K562 treated with DMSO at 1 percent for 12 hours (cell line): ENCODE results near the gene CCDC124. TPM values are rescaled to one million over a fixed set of nuclear protein-coding genes. Genes with fewer than 3 reads are reported as not detected.

Source experiments
- total RNA-seq: library from RNA; unstranded; fragments of 300-600 nt; gene quantifications from 2 replicates; pipeline ENCODE4 v1.2.3, GENCODE V29; 2022; ENCODE audit not compliant: insufficient read depth

CCDC124 gene, protein sequence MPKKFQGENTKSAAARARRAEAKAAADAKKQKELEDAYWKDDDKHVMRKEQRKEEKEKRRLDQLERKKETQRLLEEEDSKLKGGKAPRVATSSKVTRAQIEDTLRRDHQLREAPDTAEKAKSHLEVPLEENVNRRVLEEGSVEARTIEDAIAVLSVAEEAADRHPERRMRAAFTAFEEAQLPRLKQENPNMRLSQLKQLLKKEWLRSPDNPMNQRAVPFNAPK
- 99.3 and 108 TPM in 2 replicates for total RNA-seq

DNA sequence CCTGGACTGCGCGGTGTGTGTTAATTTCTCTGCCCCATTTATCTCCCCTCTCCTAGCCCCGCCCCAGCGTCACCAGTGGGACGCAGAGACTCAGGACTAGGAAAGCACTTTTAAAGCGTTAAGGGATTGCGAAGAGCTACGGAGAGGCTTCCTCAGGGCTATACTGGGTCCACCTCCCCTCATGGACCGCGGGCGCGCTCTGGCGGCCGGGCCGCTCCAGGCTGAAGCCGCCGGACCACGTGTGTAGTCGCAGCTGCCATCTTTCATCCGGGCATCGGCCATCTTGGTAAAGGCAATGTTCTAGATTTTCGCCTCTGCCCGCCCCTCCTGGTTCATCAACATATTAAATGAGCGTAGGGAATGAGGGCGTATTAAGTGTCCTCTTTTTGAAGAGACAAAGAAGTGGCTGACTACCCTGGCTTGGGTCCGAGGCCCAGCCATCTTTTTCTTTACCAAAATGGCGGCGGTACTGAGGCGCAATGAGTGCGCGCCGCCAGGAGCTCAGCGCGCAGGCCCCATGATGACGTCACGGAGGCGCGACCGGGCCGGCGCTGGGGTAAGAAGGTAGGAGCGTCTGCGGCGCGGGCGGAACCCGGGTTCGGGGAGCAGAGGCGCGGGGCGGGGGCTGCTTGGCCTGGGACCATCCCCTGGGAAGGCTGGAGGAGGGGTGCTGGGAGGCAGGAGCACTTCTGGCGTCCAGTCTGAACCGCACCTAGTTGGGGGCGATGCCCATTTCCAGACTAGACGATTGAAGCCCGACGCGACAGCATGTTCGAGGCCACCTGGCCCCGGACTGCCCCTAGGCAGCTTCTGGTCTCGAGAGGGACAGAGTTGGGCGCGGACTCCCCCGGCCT is at the start of gene CCDC124:
CCDC124 (plus strand) TSS at position 531 of the 854 bp plus-strand sequence. CDS start 3,406 bp downstream, outside the sequence.

DNA sequence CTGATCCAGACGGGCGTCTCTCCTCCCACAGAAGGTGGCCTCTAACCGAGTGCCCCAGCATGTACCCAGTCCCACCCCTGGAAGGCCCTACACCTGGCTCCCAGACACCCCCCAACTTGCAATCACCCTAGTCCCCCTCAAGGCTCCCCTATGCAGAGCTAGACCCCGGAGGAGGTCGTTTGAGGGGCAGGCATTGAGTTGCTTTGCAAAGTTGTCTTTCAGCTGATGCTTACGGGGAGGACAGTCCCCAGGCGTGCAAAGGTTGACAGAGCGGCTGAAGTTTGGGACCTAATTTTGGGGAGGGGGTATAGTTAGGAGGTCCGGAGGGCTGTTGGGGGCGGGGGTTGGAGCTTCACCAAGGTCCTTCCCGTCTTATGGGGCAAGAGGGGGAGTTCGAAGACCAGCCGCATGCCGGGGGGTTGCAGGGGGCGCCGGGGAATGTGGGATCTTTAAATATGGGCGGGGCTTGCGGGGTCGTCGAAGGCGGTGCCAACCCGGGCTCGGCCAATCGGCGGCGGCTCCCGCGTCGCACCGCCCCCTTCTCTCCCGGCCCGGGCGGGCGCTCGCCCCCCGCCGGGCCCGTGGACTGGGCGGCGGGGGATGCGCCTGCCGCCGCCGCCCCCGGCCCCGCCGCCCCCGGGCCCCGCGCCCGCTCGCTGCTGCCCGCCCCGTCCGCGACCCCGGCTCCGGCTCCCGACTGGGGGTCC is 33.9 kb downstream of the CCDC124 start, which contains the start of gene KCNN1:
KCNN1 (plus strand) TSS at position 558 of the 707 bp plus-strand sequence. CDS start 6,782 bp downstream, outside the sequence.

Other genes with a start within 250 kb of the CCDC124 start
- 0.07 and 0.49 TPM in 2 replicates for gene UNC13A, start 244.7 kb upstream of the CCDC124 start, total RNA-seq
- 72.4 and 81.5 TPM in 2 replicates for gene MAP1S, start 213.5 kb upstream of the CCDC124 start, total RNA-seq
- 21.7 and 33.6 TPM in 2 replicates for gene FCHO1, start 181.5 kb upstream of the CCDC124 start, total RNA-seq
- not detected in 2 replicates for gene B3GNT3, start 137.9 kb upstream of the CCDC124 start, total RNA-seq
- gene INSL3, start 111.5 kb upstream of the CCDC124 start, total RNA-seq = not detected in 2 replicates
- gene JAK3, start 85.0 kb upstream of the CCDC124 start, total RNA-seq = 0.10 TPM in 1 of 2 replicates, not detected in the other
- gene RPL18A, start 73.1 kb upstream of the CCDC124 start, total RNA-seq = 7,109 and 9,729 TPM in 2 replicates
- not detected in 2 replicates for gene SLC5A5, start 61.1 kb upstream of the CCDC124 start, total RNA-seq
- 4.4 and 17.3 TPM in 2 replicates for gene KCNN1, start 34.1 kb downstream of the CCDC124 start, total RNA-seq
- 20.7 and 27.8 TPM in 2 replicates for gene ARRDC2, start 75.2 kb downstream of the CCDC124 start, total RNA-seq
- gene IL12RB1, start 153.9 kb downstream of the CCDC124 start, total RNA-seq = not detected in 2 replicates
- gene MAST3, start 164.8 kb downstream of the CCDC124 start, total RNA-seq = 4.6 and 13.5 TPM in 2 replicates
- 5.0 and 19.5 TPM in 2 replicates for gene PIK3R2, start 220.1 kb downstream of the CCDC124 start, total RNA-seq
- gene IFI30, start 240.8 kb downstream of the CCDC124 start, total RNA-seq = 92.4 and 92.6 TPM in 2 replicates